NOMO-1 treated with dmso at 0.1 percent for 144 hours (cell line): ENCODE results near the gene CABP7.
A peak's percentile ranks its signal among the peaks of the same experiment; 100 is the strongest.
"Not testable (repeated sequence)": the region's sequence is repeated elsewhere in the genome, so short reads cannot be mapped to it uniquely, and the experiment has no call there.

ENCODE experiments used
- DNase-seq: peaks from one replicate; lab custom pipeline; 2025; ENCODE audit not compliant: unreplicated experiment; lab: John Stamatoyannopoulos, UW

The CABP7 gene

GRCh38 chr22:29744902-29745301 is 25.1 kb downstream of the CABP7 start:
- no peak for DNase-seq

- no peak for DNase-seq
Measured at GRCh38 chr22:29747832-29748231, 28.0 kb downstream of the CABP7 start.

GRCh38 chr22:29748248-29748893 is 28.6 kb downstream of the CABP7 start:
- DNase-seq = no peak

- no peak for DNase-seq
Measured at GRCh38 chr22:29750029-29750428, 30.2 kb downstream of the CABP7 start.

- peak; percentile 58 for DNase-seq
Measured at GRCh38 chr22:29750559-29751538, 31.0 kb downstream of the CABP7 start.

- no peak for DNase-seq
Measured at GRCh38 chr22:29751669-29752068, 31.9 kb downstream of the CABP7 start.

GRCh38 chr22:29753808-29754657 is 34.2 kb downstream of the CABP7 start:
- no peak for DNase-seq

- DNase-seq = not testable (repeated sequence)
Measured at GRCh38 chr22:29754658-29755395, 35.0 kb downstream of the CABP7 start.

GRCh38 chr22:29755889-29756288 is 36.1 kb downstream of the CABP7 start:
- no peak for DNase-seq

GRCh38 chr22:29756341-29756740 is 36.5 kb downstream of the CABP7 start:
- DNase-seq = no peak

- no peak for DNase-seq
Measured at GRCh38 chr22:29757096-29757495, 37.3 kb downstream of the CABP7 start.

GRCh38 chr22:29758068-29758622 is 38.3 kb downstream of the CABP7 start:
- DNase-seq = no peak

GRCh38 chr22:29758959-29759358 is 39.2 kb downstream of the CABP7 start:
- DNase-seq = no peak

- DNase-seq = no peak
Measured at GRCh38 chr22:29762263-29762662, 42.5 kb downstream of the CABP7 start.

GRCh38 chr22:29765905-29766631 is 46.3 kb downstream of the CABP7 start:
- DNase-seq = peak; percentile 45

GRCh38 chr22:29766632-29767170 is 46.9 kb downstream of the CABP7 start, which contains the start of gene ZMAT5:
Gene ZMAT5, minus strand, starts transcription at chr22:29767007. Its CDS starts 18,463 bp downstream, at chr22:29748544.
- DNase-seq = peak; percentile 99

GRCh38 chr22:29767171-29768051 is 47.6 kb downstream of the CABP7 start, which contains the start of gene UQCR10:
Gene UQCR10, plus strand, starts transcription at chr22:29767369. Its CDS starts 30 bp downstream, at chr22:29767399.
- DNase-seq = peak; percentile 75
